Right lobe of liver (tissue), 4 donors: ENCODE results near the gene FARS2.

ENCODE experiments used
- POLR2A ChIP-seq: fragments of 450-650 bp; IDR thresholded peaks from one replicate; pipeline ENCODE4 v1.6.1; 2017; ENCODE audit warnings: antibody characterized with exemption, mild to moderate bottlenecking
- TF ChIP-seq, protein P1 (sequence below), 4 donors: fragments of 200-600 bp in 3 of 4; fragments of 450-650 bp in 1 of 4; IDR thresholded peaks; one replicate each; pipeline versions ENCODE4 v1.5.1 to v1.8.0; 2016 to 2022; ENCODE audit warnings: antibody characterized with exemption in 4 of 4, mild to moderate bottlenecking in 2 of 4
- donor health status: DM: no; HTN: no; CAD: no.
- donor health status: DM: no; HTN: no; CAD: no.
- donor health status: DM: no; HTN: yes; CAD: no.

DNA sequence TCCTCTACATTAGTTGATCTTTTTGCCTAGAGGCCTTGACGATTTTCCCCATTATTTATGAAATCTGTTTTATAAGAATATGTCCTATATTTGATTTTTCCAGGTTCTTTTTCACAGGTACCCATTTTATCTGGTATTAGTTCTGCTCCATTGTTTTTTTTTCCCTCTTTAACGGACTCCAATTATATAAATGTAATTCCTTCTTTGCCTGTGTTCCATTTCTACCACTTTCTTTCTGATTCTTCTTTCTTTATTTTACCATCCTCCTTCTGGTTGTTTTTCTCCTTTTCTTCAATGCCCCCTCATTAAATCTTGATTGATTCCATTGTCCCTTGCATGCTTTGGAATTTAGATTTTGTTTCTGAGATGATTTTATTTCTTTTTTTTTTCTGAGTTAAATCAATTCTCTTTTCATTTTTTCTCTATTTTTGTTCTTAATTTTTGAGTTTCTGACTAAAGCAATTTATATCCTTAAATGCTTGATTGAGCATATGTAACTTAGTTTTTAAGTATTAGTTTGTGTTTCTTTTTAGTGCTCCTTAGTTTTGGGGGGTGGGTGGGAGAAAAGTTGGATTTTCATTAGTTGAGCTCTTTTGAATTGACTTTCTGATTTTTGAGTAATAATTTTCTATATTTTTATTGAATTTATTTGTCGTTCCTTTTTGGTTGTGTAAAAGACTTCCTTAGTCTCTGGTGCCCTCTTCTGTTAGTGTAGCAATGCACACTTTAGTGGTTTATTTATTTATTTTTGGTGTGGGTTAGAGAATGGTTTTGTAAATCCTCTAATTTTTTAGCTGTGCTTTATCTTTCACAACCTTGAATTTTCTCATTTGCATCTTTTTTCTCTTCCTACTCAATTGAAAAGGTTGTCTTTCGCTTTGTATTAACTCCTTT lies 140.8 kb downstream of the FARS2 start:
- no peak for TF ChIP-seq POLR2A
- TF ChIP-seq, protein P1, sequence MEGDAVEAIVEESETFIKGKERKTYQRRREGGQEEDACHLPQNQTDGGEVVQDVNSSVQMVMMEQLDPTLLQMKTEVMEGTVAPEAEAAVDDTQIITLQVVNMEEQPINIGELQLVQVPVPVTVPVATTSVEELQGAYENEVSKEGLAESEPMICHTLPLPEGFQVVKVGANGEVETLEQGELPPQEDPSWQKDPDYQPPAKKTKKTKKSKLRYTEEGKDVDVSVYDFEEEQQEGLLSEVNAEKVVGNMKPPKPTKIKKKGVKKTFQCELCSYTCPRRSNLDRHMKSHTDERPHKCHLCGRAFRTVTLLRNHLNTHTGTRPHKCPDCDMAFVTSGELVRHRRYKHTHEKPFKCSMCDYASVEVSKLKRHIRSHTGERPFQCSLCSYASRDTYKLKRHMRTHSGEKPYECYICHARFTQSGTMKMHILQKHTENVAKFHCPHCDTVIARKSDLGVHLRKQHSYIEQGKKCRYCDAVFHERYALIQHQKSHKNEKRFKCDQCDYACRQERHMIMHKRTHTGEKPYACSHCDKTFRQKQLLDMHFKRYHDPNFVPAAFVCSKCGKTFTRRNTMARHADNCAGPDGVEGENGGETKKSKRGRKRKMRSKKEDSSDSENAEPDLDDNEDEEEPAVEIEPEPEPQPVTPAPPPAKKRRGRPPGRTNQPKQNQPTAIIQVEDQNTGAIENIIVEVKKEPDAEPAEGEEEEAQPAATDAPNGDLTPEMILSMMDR (IDR thresholded peaks at IDR 0.05), result peak; percentile 48 to 61 (median 59)
